K562 (cell line): ENCODE data around the gene PTAR1. TPM values are rescaled to one million over a fixed set of nuclear protein-coding genes. Genes with fewer than 3 reads are reported as not detected.

ENCODE experiments used
- ATAC-seq: fragments of 200-7000 bp; cut with Tn5 transposase; 3 replicates; pipeline ENCODE4 v1.9.1; 2020; ENCODE audit warnings: moderate library complexity
- BruUV-seq: library from RNA; stranded (reverse); fragments of 400-500 nt; replicated peaks from 2 replicates; lab custom pipeline; 2021; lab: Mats Ljungman, UMichigan
- CTCF ChIA-PET: fragments of 300-600 bp; formaldehyde crosslinking; extraction: SDS; loops from one replicate; lab custom pipeline; 2021; ENCODE audit warnings: low intra/inter-chr PET ratio; lab: Yijun Ruan, JAX
- POLR2A ChIA-PET: fragments of 300-600, 350-650 bp; sonication (Branson Sonifier 250); formaldehyde crosslinking; extraction: SDS; loops from one replicate; lab custom pipeline; 2021; ENCODE audit warnings: antibody characterized with exemption, inconsistent platforms; lab: Yijun Ruan, JAX
- DNase-seq, 4 experiments: peaks; one replicate each; pipeline versions ENCODE4 v3.0.0 to v3.0.0-alpha.2; 2011 to 2018; ENCODE audit warnings: low spot score in 3 of 4, mixed read lengths in 3 of 4; ENCODE audit errors: extremely low read depth in 1 of 4
- FAIRE-seq: peaks from 2 replicates; lab custom pipeline; 2011; peaks lifted over from hg19 to GRCh38; lab: Jason Lieb, UNC
- H2AFZ ChIP-seq: 2 replicates; pipeline ENCODE4 v1.6.0; 2011; ENCODE audit warnings: low read depth, low read length, control low read depth, inconsistent platforms
- H3K27ac ChIP-seq: fragments of 200-600 bp; 3 replicates; pipeline ENCODE4 v1.8.0; 2011; ENCODE audit warnings: low read depth, mild to moderate bottlenecking, control low read depth, inconsistent platforms, low read length, moderate library complexity, mixed read lengths; ENCODE audit errors: extremely low read depth
- H3K27me3 ChIP-seq, 2 experiments: fragments of 300-600 bp in 1 of 2; 2 replicates in 1 of 2; 3 replicates in 1 of 2; pipeline versions ENCODE4 v1.6.0 to v1.8.0; 2011; ENCODE audit warnings: inconsistent platforms in 2 of 2, low read length in 2 of 2, mild to moderate bottlenecking in 1 of 2, mixed read lengths in 1 of 2, moderate library complexity in 1 of 2; ENCODE audit not compliant: control insufficient read depth in 2 of 2, insufficient read depth in 2 of 2
- H3K36me3 ChIP-seq: fragments of 300-600 bp; 3 replicates; pipeline ENCODE4 v1.8.0; 2011; ENCODE audit warnings: mild to moderate bottlenecking, low read length, inconsistent platforms; ENCODE audit not compliant: control insufficient read depth, insufficient read depth
- H3K4me1 ChIP-seq, 2 experiments: fragments of 200-600 bp in 1 of 2; replicated peaks in 1 of 2; 2 replicates in 1 of 2; 3 replicates in 1 of 2; pipeline versions ENCODE4 v1.5.1 to v1.8.0; 2011; ENCODE audit warnings: inconsistent platforms in 2 of 2, low read length in 2 of 2, mild to moderate bottlenecking in 1 of 2, mixed read lengths in 1 of 2, moderate library complexity in 1 of 2; ENCODE audit not compliant: control insufficient read depth in 2 of 2, insufficient read depth in 2 of 2
- H3K4me2 ChIP-seq: 2 replicates; pipeline ENCODE4 v1.6.1; 2011; ENCODE audit warnings: low read length, control low read depth, inconsistent platforms, mixed read lengths; ENCODE audit not compliant: insufficient read depth
- H3K4me3 ChIP-seq: fragments of 200-600 bp; sonication (generic), shearing (Covaris generic); 2 replicates; pipeline ENCODE4 v1.5.1; 2016; ENCODE audit warnings: control low read depth, inconsistent platforms
- H3K79me2 ChIP-seq: fragments of 200-600 bp; 3 replicates; pipeline ENCODE4 v1.8.0; 2011; ENCODE audit warnings: low read length, inconsistent platforms; ENCODE audit not compliant: control insufficient read depth, insufficient read depth
- H3K9ac ChIP-seq, 2 experiments: 2 replicates each; pipeline versions ENCODE4 v1.6.0 to v1.6.1; 2011; ENCODE audit warnings: low read depth in 2 of 2, low read length in 2 of 2, control low read depth in 1 of 2, inconsistent platforms in 1 of 2, mild to moderate bottlenecking in 1 of 2, mixed read lengths in 1 of 2; ENCODE audit not compliant: insufficient read depth in 1 of 2
- H3K9me1 ChIP-seq: one replicate; pipeline ENCODE4 v1.6.0; 2011; ENCODE audit warnings: inconsistent platforms, mild to moderate bottlenecking, low read length, moderate library complexity; ENCODE audit not compliant: control insufficient read depth, insufficient read depth
- H3K9me3 ChIP-seq: replicated peaks from 2 replicates; pipeline ENCODE4 v1.5.1; 2011; ENCODE audit warnings: low read depth, low read length, inconsistent platforms; ENCODE audit not compliant: control insufficient read depth, insufficient read depth
- H4K20me1 ChIP-seq: replicated peaks from 2 replicates; pipeline ENCODE4 v1.6.1; 2011; ENCODE audit warnings: low read length, inconsistent platforms, mixed read lengths; ENCODE audit not compliant: control insufficient read depth, insufficient read depth
- NR2C1 ChIP-seq, 2 experiments: fragments of 450-650 bp; IDR thresholded peaks; 2 replicates each; pipeline ENCODE4 v1.6.1; 2017; ENCODE audit warnings: mild to moderate bottlenecking in 2 of 2, antibody characterized with exemption in 1 of 2, inconsistent platforms in 1 of 2, missing compliant biosample characterization in 1 of 2, missing genetic modification characterization in 1 of 2
- ZNF133 ChIP-seq: fragments of 250-450 bp; sonication (Bioruptor Pico); IDR thresholded peaks from 2 replicates; pipeline ENCODE4 v1.4.0; 2020; ENCODE audit warnings: mild to moderate bottlenecking
- ZNF239 ChIP-seq: fragments of 250-450 bp; sonication (Bioruptor Pico); IDR thresholded peaks from 2 replicates; pipeline ENCODE4 v1.4.0; 2020; ENCODE audit warnings: mild to moderate bottlenecking
- WGBS: fragments of 100-300 bp; shearing (Covaris generic); methylation state at CpG from one replicate; pipeline ENCODE4 v1.1.6; 2016; ENCODE audit warnings: low coverage, mixed read lengths; ENCODE audit not compliant: insufficient coverage; ENCODE audit errors: missing lambda C conversion rate; 5-methylcytosine and 5-hydroxymethylcytosine counted together
- in situ Hi-C: fragments of 300-500 bp; cut with MboI; formaldehyde crosslinking; loops from 4 replicates; pipeline ENCODE4 v1.15.0; 2018; ENCODE audit warnings: inconsistent platforms, mixed read lengths
- intact Hi-C: fragments of 100-400 bp; cut with micrococcal nuclease; formaldehyde crosslinking; loops from 2 replicates; pipeline ENCODE4 v1.14.2; 2022
- polyA plus RNA-seq, 8 experiments: library from polyadenylated mRNA; depleted of rRNA in 4 of 8; stranded (reverse) in 5 of 8; unstranded in 3 of 8; fragments of >200 nt; fragmentation: Nextera tagmentation in 2 of 8; fragmentation: Illumina TruSeq in 1 of 8; extraction: Ambion mirVana in 2 of 8; extraction: Trizol in 1 of 8; gene quantifications; 2 replicates each; pipeline versions ENCODE4 v1.2.1 to v1.2.3, GENCODE V29; 2011 to 2014; ENCODE audit warnings: inconsistent platforms in 1 of 8, missing spikeins in 1 of 8
- total RNA-seq, 7 experiments: library from RNA; depleted of rRNA in 6 of 7; stranded (reverse); fragments of >200 nt in 6 of 7; fragmentation: Illumina TruSeq in 2 of 7; extraction: Trizol in 2 of 7; gene quantifications; 2 replicates each; pipeline versions ENCODE4 v1.2.1 to v1.2.3, GENCODE V29; 2011 to 2021; ENCODE audit warnings: low replicate concordance in 1 of 7
- TF ChIP-seq, protein P1 (sequence below): fragments of 250-450 bp; sonication (Bioruptor Pico); IDR thresholded peaks from 2 replicates; pipeline ENCODE4 v1.9.0; 2021; ENCODE audit warnings: mild to moderate bottlenecking, inconsistent platforms

PTAR1 gene
- total and polyA plus RNA-seq, 9 of the 15 experiments (the other 6 are each of a cell fraction or from before 2014, with no cell fraction given), result 10.1 to 48.0 (median 28.0) TPM

DNA sequence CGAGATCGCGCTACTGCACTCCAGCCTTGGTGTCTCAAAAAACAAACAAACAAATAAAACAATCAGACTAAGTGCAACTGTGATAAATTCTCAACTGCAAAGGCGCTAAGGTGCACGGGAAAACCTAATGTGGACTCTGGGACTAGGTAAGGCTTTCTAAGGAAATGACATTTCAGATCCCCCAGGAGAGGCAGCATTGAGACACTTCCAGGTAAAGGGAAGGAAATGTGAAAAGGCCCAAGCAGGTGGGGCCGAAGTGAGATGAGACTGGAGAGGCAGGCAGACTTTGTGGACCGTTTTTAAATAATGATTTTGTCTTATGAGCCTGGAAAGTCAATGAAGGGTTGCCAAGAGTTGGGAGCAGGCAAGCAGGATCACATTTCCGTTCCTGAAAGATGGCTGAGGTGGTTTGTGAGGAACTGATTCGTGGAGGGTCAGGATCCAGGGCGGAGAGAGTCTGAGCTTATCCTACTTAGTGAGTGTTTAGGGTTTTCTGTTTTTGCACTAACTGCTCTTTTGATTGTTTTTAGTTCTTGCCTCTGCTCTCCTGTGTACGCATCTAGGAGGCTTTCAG, 85.6 kb downstream of the PTAR1 start:
- FAIRE-seq (no peak), DNase-seq (no peak), ATAC-seq (no peak)
- Histone ChIP-seq H3K9me1 (no peaks in the 10 kb centered on the region), H2AFZ (no peak overlapping the region), H3K9me3 (no peaks in the 10 kb centered on the region), H3K79me2 (no peaks in the 10 kb centered on the region), H3K27ac (no peak overlapping the region), H3K4me3 (no peak overlapping the region), H3K36me3 (no peaks in the 10 kb centered on the region), H3K4me1 (peaks cover 0 to 15% of the 10 kb centered on the region in 2 experiments; a peak in 2 of 5 replicates), H3K27me3 (peaks cover 0 to 10% of the 10 kb centered on the region in 2 experiments; a peak in 3 of 5 replicates), H3K4me2 (no peak overlapping the region), H4K20me1 (no peaks in the 10 kb centered on the region; the same call in 1 of the 2 replicates), H3K9ac (no peak overlapping the region)
- in situ Hi-C loops, result no loop called here
- WGBS, result 10% methylated on average over 8 of the region's 11 CpGs
- BruUV-seq, result no TSS peak
- ChIA-PET CTCF (interaction anchor here (0.5 kb wide), 1 partner anchor 85 kb away, joined by 3 read pairs; the partner anchor contains the start of gene PTAR1), POLR2A (interaction anchor here (0.7 kb wide), 1 partner anchor 11 kb away, joined by 3 read pairs; no protein-coding TSS in a partner anchor)
- intact Hi-C loops, result loop anchor here (5.0 kb wide), 3 partner anchors 83 to 203 kb away; partner anchors contain the start of gene CFAP95
- TF ChIP-seq ZNF133 (CRISPR knock-in tag), result no peak
- no peak for TF ChIP-seq NR2C1 (IDR thresholded peaks at IDR 0.05)
- no peak for TF ChIP-seq NR2C1 (tag; IDR thresholded peaks at IDR 0.05)
- TF ChIP-seq, protein P1, sequence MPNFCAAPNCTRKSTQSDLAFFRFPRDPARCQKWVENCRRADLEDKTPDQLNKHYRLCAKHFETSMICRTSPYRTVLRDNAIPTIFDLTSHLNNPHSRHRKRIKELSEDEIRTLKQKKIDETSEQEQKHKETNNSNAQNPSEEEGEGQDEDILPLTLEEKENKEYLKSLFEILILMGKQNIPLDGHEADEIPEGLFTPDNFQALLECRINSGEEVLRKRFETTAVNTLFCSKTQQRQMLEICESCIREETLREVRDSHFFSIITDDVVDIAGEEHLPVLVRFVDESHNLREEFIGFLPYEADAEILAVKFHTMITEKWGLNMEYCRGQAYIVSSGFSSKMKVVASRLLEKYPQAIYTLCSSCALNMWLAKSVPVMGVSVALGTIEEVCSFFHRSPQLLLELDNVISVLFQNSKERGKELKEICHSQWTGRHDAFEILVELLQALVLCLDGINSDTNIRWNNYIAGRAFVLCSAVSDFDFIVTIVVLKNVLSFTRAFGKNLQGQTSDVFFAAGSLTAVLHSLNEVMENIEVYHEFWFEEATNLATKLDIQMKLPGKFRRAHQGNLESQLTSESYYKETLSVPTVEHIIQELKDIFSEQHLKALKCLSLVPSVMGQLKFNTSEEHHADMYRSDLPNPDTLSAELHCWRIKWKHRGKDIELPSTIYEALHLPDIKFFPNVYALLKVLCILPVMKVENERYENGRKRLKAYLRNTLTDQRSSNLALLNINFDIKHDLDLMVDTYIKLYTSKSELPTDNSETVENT (CRISPR knock-in tag), result no peak
- TF ChIP-seq ZNF239, result no peak
